K562 (cell line): ENCODE data around the gene CHST1. TPM values are rescaled to one million over a fixed set of nuclear protein-coding genes. Genes with fewer than 3 reads are reported as not detected.

Experiments used
- ATAC-seq: fragments of 200-7000 bp; cut with Tn5 transposase; 3 replicates; pipeline ENCODE4 v1.9.1; 2020; ENCODE audit warnings: moderate library complexity
- BruUV-seq: library from RNA; stranded (reverse); fragments of 400-500 nt; replicated peaks from 2 replicates; lab custom pipeline; 2021; lab: Mats Ljungman, UMichigan
- CTCF ChIA-PET: fragments of 300-600 bp; formaldehyde crosslinking; extraction: SDS; loops from one replicate; lab custom pipeline; 2021; ENCODE audit warnings: low intra/inter-chr PET ratio; lab: Yijun Ruan, JAX
- POLR2A ChIA-PET: fragments of 300-600, 350-650 bp; sonication (Branson Sonifier 250); formaldehyde crosslinking; extraction: SDS; loops from one replicate; lab custom pipeline; 2021; ENCODE audit warnings: antibody characterized with exemption, inconsistent platforms; lab: Yijun Ruan, JAX
- DNase-seq, 4 experiments: peaks; one replicate each; pipeline versions ENCODE4 v3.0.0 to v3.0.0-alpha.2; 2011 to 2018; ENCODE audit warnings: low spot score in 3 of 4, mixed read lengths in 3 of 4; ENCODE audit errors: extremely low read depth in 1 of 4
- FAIRE-seq: peaks from 2 replicates; lab custom pipeline; 2011; peaks lifted over from hg19 to GRCh38; lab: Jason Lieb, UNC
- H2AFZ ChIP-seq: 2 replicates; pipeline ENCODE4 v1.6.0; 2011; ENCODE audit warnings: low read depth, low read length, control low read depth, inconsistent platforms
- H3K27ac ChIP-seq: fragments of 200-600 bp; 3 replicates; pipeline ENCODE4 v1.8.0; 2011; ENCODE audit warnings: low read depth, mild to moderate bottlenecking, control low read depth, inconsistent platforms, low read length, moderate library complexity, mixed read lengths; ENCODE audit errors: extremely low read depth
- H3K27me3 ChIP-seq, 2 experiments: fragments of 300-600 bp in 1 of 2; 2 replicates in 1 of 2; 3 replicates in 1 of 2; pipeline versions ENCODE4 v1.6.0 to v1.8.0; 2011; ENCODE audit warnings: inconsistent platforms in 2 of 2, low read length in 2 of 2, mild to moderate bottlenecking in 1 of 2, mixed read lengths in 1 of 2, moderate library complexity in 1 of 2; ENCODE audit not compliant: control insufficient read depth in 2 of 2, insufficient read depth in 2 of 2
- H3K36me3 ChIP-seq: fragments of 300-600 bp; 3 replicates; pipeline ENCODE4 v1.8.0; 2011; ENCODE audit warnings: mild to moderate bottlenecking, low read length, inconsistent platforms; ENCODE audit not compliant: control insufficient read depth, insufficient read depth
- H3K4me1 ChIP-seq, 2 experiments: fragments of 200-600 bp in 1 of 2; replicated peaks in 1 of 2; 2 replicates in 1 of 2; 3 replicates in 1 of 2; pipeline versions ENCODE4 v1.5.1 to v1.8.0; 2011; ENCODE audit warnings: inconsistent platforms in 2 of 2, low read length in 2 of 2, mild to moderate bottlenecking in 1 of 2, mixed read lengths in 1 of 2, moderate library complexity in 1 of 2; ENCODE audit not compliant: control insufficient read depth in 2 of 2, insufficient read depth in 2 of 2
- H3K4me2 ChIP-seq: 2 replicates; pipeline ENCODE4 v1.6.1; 2011; ENCODE audit warnings: low read length, control low read depth, inconsistent platforms, mixed read lengths; ENCODE audit not compliant: insufficient read depth
- H3K4me3 ChIP-seq: fragments of 200-600 bp; sonication (generic), shearing (Covaris generic); 2 replicates; pipeline ENCODE4 v1.5.1; 2016; ENCODE audit warnings: control low read depth, inconsistent platforms
- H3K79me2 ChIP-seq: fragments of 200-600 bp; 3 replicates; pipeline ENCODE4 v1.8.0; 2011; ENCODE audit warnings: low read length, inconsistent platforms; ENCODE audit not compliant: control insufficient read depth, insufficient read depth
- H3K9ac ChIP-seq, 2 experiments: 2 replicates each; pipeline versions ENCODE4 v1.6.0 to v1.6.1; 2011; ENCODE audit warnings: low read depth in 2 of 2, low read length in 2 of 2, control low read depth in 1 of 2, inconsistent platforms in 1 of 2, mild to moderate bottlenecking in 1 of 2, mixed read lengths in 1 of 2; ENCODE audit not compliant: insufficient read depth in 1 of 2
- H3K9me1 ChIP-seq: one replicate; pipeline ENCODE4 v1.6.0; 2011; ENCODE audit warnings: inconsistent platforms, mild to moderate bottlenecking, low read length, moderate library complexity; ENCODE audit not compliant: control insufficient read depth, insufficient read depth
- H3K9me3 ChIP-seq: replicated peaks from 2 replicates; pipeline ENCODE4 v1.5.1; 2011; ENCODE audit warnings: low read depth, low read length, inconsistent platforms; ENCODE audit not compliant: control insufficient read depth, insufficient read depth
- H4K20me1 ChIP-seq: replicated peaks from 2 replicates; pipeline ENCODE4 v1.6.1; 2011; ENCODE audit warnings: low read length, inconsistent platforms, mixed read lengths; ENCODE audit not compliant: control insufficient read depth, insufficient read depth
- CBFA2T3 ChIP-seq: fragments of 450-650 bp; IDR thresholded peaks from 2 replicates; pipeline ENCODE4 v1.6.1; 2017
- CREB3L1 ChIP-seq: fragments of 450-650 bp; IDR thresholded peaks from 2 replicates; pipeline ENCODE4 v1.6.1; 2014; ENCODE audit warnings: low read depth, mild to moderate bottlenecking, moderate library complexity, borderline replicate concordance
- CREBBP ChIP-seq: IDR thresholded peaks from one replicate; pipeline ENCODE4 v1.6.1; 2012; ENCODE audit warnings: low read depth, mild to moderate bottlenecking, control low read depth, inconsistent platforms, low read length
- NBN ChIP-seq: fragments of 450-650 bp; IDR thresholded peaks from 2 replicates; pipeline ENCODE4 v1.6.1; 2016; ENCODE audit warnings: low read depth, mild to moderate bottlenecking
- NR2F6 ChIP-seq: fragments of 450-650 bp; formaldehyde crosslinking; IDR thresholded peaks from 2 replicates; pipeline ENCODE4 v1.4.0; 2020; ENCODE audit warnings: mild to moderate bottlenecking
- STAG1 ChIP-seq: sonication (generic); formaldehyde crosslinking; IDR thresholded peaks from 2 replicates; pipeline ENCODE4 v1.5.0; 2020; ENCODE audit warnings: missing genetic modification reagents, borderline replicate concordance
- THRAP3 ChIP-seq: fragments of 450-650 bp; IDR thresholded peaks from 2 replicates; pipeline ENCODE4 v1.6.1; 2016; ENCODE audit warnings: mild to moderate bottlenecking, inconsistent platforms, borderline replicate concordance
- ZNF23 ChIP-seq: fragments of 250-450 bp; sonication (Bioruptor Pico); IDR thresholded peaks from 2 replicates; pipeline ENCODE4 v1.4.0; 2020; ENCODE audit warnings: mild to moderate bottlenecking
- WGBS: fragments of 100-300 bp; shearing (Covaris generic); methylation state at CpG from one replicate; pipeline ENCODE4 v1.1.6; 2016; ENCODE audit warnings: low coverage, mixed read lengths; ENCODE audit not compliant: insufficient coverage; ENCODE audit errors: missing lambda C conversion rate; 5-methylcytosine and 5-hydroxymethylcytosine counted together
- in situ Hi-C: fragments of 300-500 bp; cut with MboI; formaldehyde crosslinking; loops from 4 replicates; pipeline ENCODE4 v1.15.0; 2018; ENCODE audit warnings: inconsistent platforms, mixed read lengths
- intact Hi-C: fragments of 100-400 bp; cut with micrococcal nuclease; formaldehyde crosslinking; loops from 2 replicates; pipeline ENCODE4 v1.14.2; 2022
- polyA plus RNA-seq, 8 experiments: library from polyadenylated mRNA; depleted of rRNA in 4 of 8; stranded (reverse) in 5 of 8; unstranded in 3 of 8; fragments of >200 nt; fragmentation: Nextera tagmentation in 2 of 8; fragmentation: Illumina TruSeq in 1 of 8; extraction: Ambion mirVana in 2 of 8; extraction: Trizol in 1 of 8; gene quantifications; 2 replicates each; pipeline versions ENCODE4 v1.2.1 to v1.2.3, GENCODE V29; 2011 to 2014; ENCODE audit warnings: inconsistent platforms in 1 of 8, missing spikeins in 1 of 8
- total RNA-seq, 7 experiments: library from RNA; depleted of rRNA in 6 of 7; stranded (reverse); fragments of >200 nt in 6 of 7; fragmentation: Illumina TruSeq in 2 of 7; extraction: Trizol in 2 of 7; gene quantifications; 2 replicates each; pipeline versions ENCODE4 v1.2.1 to v1.2.3, GENCODE V29; 2011 to 2021; ENCODE audit warnings: low replicate concordance in 1 of 7

CHST1 gene
- total and polyA plus RNA-seq, 9 of the 15 experiments (the other 6 are each of a cell fraction or from before 2014, with no cell fraction given): 0.04 to 0.32 (median 0.18) TPM; not detected in 4

GRCh38 chr11:45609902-45610301, 55.5 kb downstream of the CHST1 start:
- intact Hi-C loops: no loop called here
- DNase-seq (no peak), ATAC-seq (no peak), FAIRE-seq (no peak)
- Histone ChIP-seq H3K27ac (no peak overlapping the region), H4K20me1 (no peaks in the 10 kb centered on the region), H3K36me3 (no peaks in the 10 kb centered on the region), H3K9me1 (no peaks in the 10 kb centered on the region), H3K4me3 (no peak overlapping the region), H3K4me2 (no peak overlapping the region), H3K9ac (no peak overlapping the region), H2AFZ (no peak overlapping the region), H3K4me1 (no peaks in the 10 kb centered on the region), H3K79me2 (no peaks in the 10 kb centered on the region), H3K27me3 (peaks cover 0 to 9% of the 10 kb centered on the region in 2 experiments; a peak in 2 of 5 replicates), H3K9me3 (no peaks in the 10 kb centered on the region)
- WGBS: 0% methylated on average over 2 of the region's 2 CpGs
- POLR2A ChIA-PET: no interaction called here
- in situ Hi-C loops: no loop called here
- no peak for TF ChIP-seq CBFA2T3
- TF ChIP-seq NR2F6 (CRISPR knock-in tag): no peak
- TF ChIP-seq CREBBP: no peak
- no peak for TF ChIP-seq THRAP3
- no peak for TF ChIP-seq NBN
- no peak for TF ChIP-seq ZNF23 (CRISPR knock-in tag)
- TF ChIP-seq STAG1 (CRISPR knock-in tag): no peak
- no peak for TF ChIP-seq CREB3L1
- CTCF ChIA-PET: no interaction called here
- BruUV-seq: no TSS peak
